K562 (cell line): ENCODE results near the gene GPR4. TPM values are rescaled to one million over a fixed set of nuclear protein-coding genes. Genes with fewer than 3 reads are reported as not detected.

Source experiments
- CBFA2T2 ChIP-seq: fragments of 450-650 bp; conservative IDR thresholded peaks from 2 replicates; pipeline ENCODE4 v1.6.1; 2017; ENCODE audit warnings: mild to moderate bottlenecking
- ELF1 ChIP-seq: fragments of 200-800 bp; sonication (Bioruptor generic); IDR thresholded peaks from 2 replicates; pipeline ENCODE4 v1.6.1; 2016; ENCODE audit warnings: missing genetic modification characterization, missing compliant biosample characterization
- ETV1 ChIP-seq: fragments of 450-650 bp; conservative IDR thresholded peaks from 2 replicates; pipeline ENCODE4 v1.6.1; 2016; ENCODE audit warnings: missing genetic modification characterization, control low read depth, low read depth, missing compliant biosample characterization
- GATAD2B ChIP-seq: fragments of 450-650 bp; IDR thresholded peaks from 2 replicates; pipeline ENCODE4 v1.6.1; 2017; ENCODE audit warnings: mild to moderate bottlenecking, borderline replicate concordance
- HCFC1 ChIP-seq: IDR thresholded peaks from 2 replicates; pipeline ENCODE4 v1.6.1; 2012; ENCODE audit warnings: low read depth, low read length, improper control_type of control experiment
- HDAC2 ChIP-seq: fragments of 450-650 bp; IDR thresholded peaks from 2 replicates; pipeline ENCODE4 v1.6.1; 2016; ENCODE audit warnings: mild to moderate bottlenecking
- HNRNPLL ChIP-seq: fragments of 200-400 bp; formaldehyde crosslinking; IDR thresholded peaks from 2 replicates; pipeline ENCODE4 v1.6.1; 2017; ENCODE audit warnings: low read length, low read depth, mild to moderate bottlenecking; ENCODE audit not compliant: poor library complexity, severe bottlenecking
- MAFK ChIP-seq: IDR thresholded peaks from 2 replicates; pipeline ENCODE4 v1.6.1; 2011; ENCODE audit warnings: low read length, improper control_type of control experiment
- MYNN ChIP-seq, 2 experiments: sonication (generic); formaldehyde crosslinking in 1 of 2; IDR thresholded peaks; 2 replicates each; pipeline versions ENCODE4 v1.5.0 to v1.6.1; 2016 to 2020; ENCODE audit warnings: antibody characterized with exemption in 1 of 2, missing genetic modification reagents in 1 of 2
- NR1H2 ChIP-seq: sonication (generic); formaldehyde crosslinking; IDR thresholded peaks from 2 replicates; pipeline ENCODE4 v1.4.0; 2020; ENCODE audit warnings: mild to moderate bottlenecking, missing genetic modification reagents
- PCBP1 ChIP-seq: fragments of 200-400 bp; formaldehyde crosslinking; IDR thresholded peaks from 2 replicates; pipeline ENCODE4 v1.6.1; 2018; ENCODE audit warnings: mild to moderate bottlenecking, low read depth, low read length; ENCODE audit not compliant: poor library complexity, severe bottlenecking
- PREB ChIP-seq: sonication (generic); formaldehyde crosslinking; IDR thresholded peaks from 2 replicates; pipeline ENCODE4 v1.8.1; 2023; ENCODE audit warnings: mild to moderate bottlenecking, missing genetic modification reagents
- STAT6 ChIP-seq: sonication (generic); formaldehyde crosslinking; IDR thresholded peaks from 2 replicates; pipeline ENCODE4 v1.8.1; 2023; ENCODE audit warnings: mild to moderate bottlenecking, missing genetic modification reagents
- TFE3 ChIP-seq: fragments of 450-650 bp; formaldehyde crosslinking; IDR thresholded peaks from 2 replicates; pipeline ENCODE4 v1.4.0; 2020; ENCODE audit warnings: mild to moderate bottlenecking, mixed read lengths
- THRAP3 ChIP-seq: fragments of 450-650 bp; IDR thresholded peaks from 2 replicates; pipeline ENCODE4 v1.6.1; 2016; ENCODE audit warnings: mild to moderate bottlenecking, inconsistent platforms, borderline replicate concordance
- XRCC5 ChIP-seq: fragments of 200-400 bp; formaldehyde crosslinking; IDR thresholded peaks from 2 replicates; pipeline ENCODE4 v1.6.1; 2017; ENCODE audit warnings: low read depth, mild to moderate bottlenecking, low read length
- ZBTB17 ChIP-seq: fragments of 450-650 bp; formaldehyde crosslinking; IDR thresholded peaks from 2 replicates; pipeline ENCODE4 v1.4.0; 2020; ENCODE audit warnings: mild to moderate bottlenecking
- ZNF518B ChIP-seq: fragments of 250-450 bp; sonication (Bioruptor Pico); IDR thresholded peaks from 2 replicates; pipeline ENCODE4 v1.5.0; 2021; ENCODE audit warnings: mild to moderate bottlenecking, moderate library complexity
- polyA plus RNA-seq, 8 experiments: library from polyadenylated mRNA; depleted of rRNA in 4 of 8; stranded (reverse) in 5 of 8; unstranded in 3 of 8; fragments of >200 nt; fragmentation: Nextera tagmentation in 2 of 8; fragmentation: Illumina TruSeq in 1 of 8; extraction: Ambion mirVana in 2 of 8; extraction: Trizol in 1 of 8; gene quantifications; 2 replicates each; pipeline versions ENCODE4 v1.2.1 to v1.2.3, GENCODE V29; 2011 to 2014; ENCODE audit warnings: inconsistent platforms in 1 of 8, missing spikeins in 1 of 8
- total RNA-seq, 7 experiments: library from RNA; depleted of rRNA in 6 of 7; stranded (reverse); fragments of >200 nt in 6 of 7; fragmentation: Illumina TruSeq in 2 of 7; extraction: Trizol in 2 of 7; gene quantifications; 2 replicates each; pipeline versions ENCODE4 v1.2.1 to v1.2.3, GENCODE V29; 2011 to 2021; ENCODE audit warnings: low replicate concordance in 1 of 7

Gene GPR4
- total and polyA plus RNA-seq, 9 of the 15 experiments (the other 6 are each of a cell fraction or from before 2014, with no cell fraction given), result 0.03 to 0.09 (median 0.04) TPM; not detected in 5

GRCh38 chr19:45607071-45608029 lies 5.3 kb upstream of the GPR4 start (continued):
- TF ChIP-seq STAT6 (CRISPR knock-in tag) (0 out of 2 replicates have a peak, but pooled peaks have one; percentile 28), THRAP3 (no peak), XRCC5 (peak; percentile 62; the same call in 1 of the 2 replicates), MAFK (no peak), HDAC2 (0 out of 2 replicates have a peak, but pooled peaks have one; percentile 18), PCBP1 (no peak), NR1H2 (CRISPR knock-in tag) (no peak), ZBTB17 (CRISPR knock-in tag) (no peak), HNRNPLL (peak; percentile 30), ETV1 (peak; percentile 86), MYNN (IDR thresholded peaks at IDR 0.05) (peak; percentile 1; the same call in 1 of the 2 replicates), MYNN (CRISPR knock-in tag; IDR thresholded peaks at IDR 0.05) (no peak), GATAD2B (no peak), ZNF518B (CRISPR knock-in tag) (no peak), TFE3 (CRISPR knock-in tag) (peak; percentile 29), ELF1 (tag) (peak; percentile 85), CBFA2T2 (peak; percentile 22; the same call in 1 of the 2 replicates), PREB (peak; percentile 71; the same call in 1 of the 2 replicates), HCFC1 (peak; percentile 48; the same call in 1 of the 2 replicates)
